Hepatocyte (in vitro differentiated cells): ENCODE results near the gene PNO1. TPM values are rescaled to one million over a fixed set of nuclear protein-coding genes. Genes with fewer than 3 reads are reported as not detected.

Experiments
- DNase-seq: peaks from one replicate; pipeline ENCODE4 v3.0.0-alpha.2; 2016; ENCODE audit warnings: low spot score
- H2AFZ ChIP-seq: fragments of 200-600 bp; sonication (generic); 2 replicates; pipeline ENCODE4 v1.6.0; 2016; ENCODE audit warnings: antibody characterized with exemption, mild to moderate bottlenecking
- H3K27ac ChIP-seq: fragments of 200-600 bp; sonication (generic); 2 replicates; pipeline ENCODE4 v1.5.1; 2016; ENCODE audit warnings: mild to moderate bottlenecking
- H3K27me3 ChIP-seq: fragments of 200-600 bp; sonication (generic); 2 replicates; pipeline ENCODE4 v1.6.1; 2016
- H3K36me3 ChIP-seq: fragments of 200-600 bp; sonication (generic); replicated peaks from 2 replicates; pipeline ENCODE4 v1.5.1; 2016; ENCODE audit warnings: low read depth; ENCODE audit not compliant: insufficient read depth
- H3K4me1 ChIP-seq: fragments of 200-600 bp; sonication (generic); 2 replicates; pipeline ENCODE4 v1.5.1; 2016; ENCODE audit warnings: mild to moderate bottlenecking, moderate library complexity; ENCODE audit not compliant: insufficient read depth
- H3K4me2 ChIP-seq: fragments of 200-600 bp; sonication (generic); 2 replicates; pipeline ENCODE4 v1.6.0; 2016
- H3K4me3 ChIP-seq: fragments of 200-600 bp; sonication (generic); 2 replicates; pipeline ENCODE4 v1.5.1; 2016; ENCODE audit warnings: mild to moderate bottlenecking
- H3K79me2 ChIP-seq: fragments of 200-600 bp; sonication (generic); 2 replicates; pipeline ENCODE4 v1.6.0; 2017; ENCODE audit warnings: mild to moderate bottlenecking
- H3K9me2 ChIP-seq: fragments of 200-600 bp; sonication (generic); replicated peaks from 2 replicates; pipeline ENCODE4 v1.6.0; 2017; ENCODE audit warnings: mild to moderate bottlenecking; ENCODE audit not compliant: insufficient read depth
- H3K9me3 ChIP-seq: fragments of 200-600 bp; sonication (generic); 2 replicates; pipeline ENCODE4 v1.5.1; 2016; ENCODE audit warnings: low read depth, mild to moderate bottlenecking
- H4K20me1 ChIP-seq: fragments of 200-600 bp; sonication (generic); 2 replicates; pipeline ENCODE4 v1.6.0; 2016; ENCODE audit warnings: mild to moderate bottlenecking; ENCODE audit not compliant: insufficient read depth, poor library complexity, severe bottlenecking
- CTCF ChIP-seq: fragments of 200-600 bp; sonication (generic); IDR thresholded peaks from 2 replicates; pipeline ENCODE4 v1.5.1; 2016; ENCODE audit warnings: antibody characterized with exemption, mild to moderate bottlenecking; ENCODE audit not compliant: poor library complexity
- EZH2 ChIP-seq: fragments of 200-600 bp; sonication (generic); IDR thresholded peaks from 2 replicates; pipeline ENCODE4 v1.6.1; 2016; ENCODE audit warnings: antibody characterized with exemption, mild to moderate bottlenecking, borderline replicate concordance
- EZH2phosphoT487 ChIP-seq: fragments of 200-600 bp; sonication (generic); IDR thresholded peaks from one replicate; pipeline ENCODE4 v1.6.1; 2018; ENCODE audit warnings: antibody characterized with exemption, mild to moderate bottlenecking, low read depth, moderate library complexity; ENCODE audit not compliant: unreplicated experiment, severe bottlenecking
- WGBS: methylation state at CpG from one replicate; pipeline ENCODE4 v1.1.6; 2016; ENCODE audit warnings: low lambda C conversion rate; ENCODE audit errors: missing lambda C conversion rate; 5-methylcytosine and 5-hydroxymethylcytosine counted together
- polyA plus RNA-seq: library from polyadenylated mRNA; unstranded; fragments of >200 nt; fragmentation: Nextera tagmentation; extraction: Ambion mirVana; gene quantifications from 2 replicates; pipeline ENCODE4 v1.2.1, GENCODE V29; 2016
- total RNA-seq: library from RNA; depleted of rRNA; stranded (reverse); fragments of >200 nt; gene quantifications from 2 replicates; pipeline ENCODE4 v1.2.3, GENCODE V29; 2014

The PNO1 gene
- total and polyA plus RNA-seq, 2 experiments from 2014 or later = 15.5 to 22.9 TPM

GRCh38 chr2:68121873-68122679 is 35.6 kb upstream of the PNO1 start:
- Histone ChIP-seq H3K36me3 (no peaks in the 10 kb centered on the region), H4K20me1 (no peaks in the 10 kb centered on the region), H3K9me2 (no peaks in the 10 kb centered on the region), H3K4me1 (peaks cover 4% of the 10 kb centered on the region), H3K4me2 (peak overlapping the region; percentile 62), H3K27me3 (peaks cover 4% of the 10 kb centered on the region), H2AFZ (peak overlapping the region; percentile 40), H3K9me3 (no peaks in the 10 kb centered on the region), H3K27ac (no peak overlapping the region), H3K79me2 (no peaks in the 10 kb centered on the region), H3K4me3 (no peak overlapping the region)
- DNase-seq = peak; percentile 93
- TF ChIP-seq CTCF (peak; percentile 97), EZH2 (no peak), EZH2phosphoT487 (no peak)
- WGBS = 46% methylated on average over 16 of the region's 16 CpGs

DNA sequence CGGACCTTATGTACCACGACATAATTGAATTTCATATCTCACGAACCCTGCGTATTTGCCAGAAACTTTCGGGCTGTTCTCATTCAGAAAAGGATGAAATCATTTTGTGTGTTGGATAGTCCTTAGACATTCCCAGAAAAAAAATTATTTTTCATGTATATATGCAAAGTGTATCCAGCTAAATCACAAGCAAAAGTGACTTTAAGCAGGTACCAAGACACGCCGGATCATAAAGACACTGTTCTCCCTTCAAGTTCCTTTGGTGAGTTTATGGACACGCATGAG is 35.1 kb upstream of the PNO1 start:
- Histone ChIP-seq H3K27ac (no peak overlapping the region), H3K4me3 (no peak overlapping the region), H3K4me2 (peak overlapping the region; percentile 62), H3K4me1 (peaks cover 4% of the 10 kb centered on the region), H3K36me3 (no peaks in the 10 kb centered on the region), H4K20me1 (no peaks in the 10 kb centered on the region), H3K79me2 (no peaks in the 10 kb centered on the region), H3K27me3 (peaks cover 4% of the 10 kb centered on the region), H3K9me2 (no peaks in the 10 kb centered on the region), H2AFZ (peak overlapping the region; percentile 40), H3K9me3 (no peaks in the 10 kb centered on the region)
- 30% methylated on average over 8 of the region's 8 CpGs for WGBS
- no peak for TF ChIP-seq EZH2
- TF ChIP-seq CTCF = no peak
- no peak for TF ChIP-seq EZH2phosphoT487
- no peak for DNase-seq

- TF ChIP-seq EZH2 (no peak), CTCF (no peak), EZH2phosphoT487 (no peak)
- Histone ChIP-seq H3K27me3 (no peaks in the 10 kb centered on the region), H3K79me2 (no peaks in the 10 kb centered on the region), H3K9me2 (no peaks in the 10 kb centered on the region), H3K4me3 (no peak overlapping the region), H3K4me2 (no peak overlapping the region), H2AFZ (no peak overlapping the region), H4K20me1 (no peaks in the 10 kb centered on the region), H3K36me3 (no peaks in the 10 kb centered on the region), H3K9me3 (no peaks in the 10 kb centered on the region), H3K27ac (no peak overlapping the region), H3K4me1 (peaks cover 4% of the 10 kb centered on the region)
- 76% methylated on average over 2 of the region's 2 CpGs for WGBS
- DNase-seq = no peak
Observed at GRCh38 chr2:68124321-68124720, 33.4 kb upstream of the PNO1 start.
